ENCODE measurements around the gene TUT7.
"Not testable (repeated sequence)": the region's sequence is repeated elsewhere in the genome, so short reads cannot be mapped to it uniquely, and the experiment has no call there.

TUT7 gene

DNA sequence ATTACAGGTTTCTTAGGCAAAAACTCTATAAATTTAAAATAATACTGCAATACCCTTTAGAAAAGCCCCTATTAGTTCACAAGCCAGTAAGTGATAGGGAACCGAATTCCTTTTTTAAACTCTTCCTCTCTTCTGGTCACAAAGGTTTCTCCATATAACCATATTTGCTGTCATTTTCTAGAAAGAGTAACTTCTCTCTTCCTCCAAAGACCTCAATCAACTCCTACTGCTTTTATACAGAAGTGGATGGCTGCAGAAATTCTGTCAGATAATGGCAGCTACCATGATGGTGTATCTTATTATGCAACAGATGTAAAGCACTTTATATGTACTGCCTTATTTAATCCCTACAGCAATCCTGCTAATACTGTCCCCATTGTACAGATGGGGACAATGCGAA is 6.2 kb downstream of the TUT7 start:
- DNase-seq (ENCODE audit: low read depth) = no peak

- no peak for DNase-seq (ENCODE audit: low read depth)
These were observed 9.4 kb downstream of the TUT7 start for GRCh38 chr9:86344818-86345217.

GRCh38 chr9:86342269-86342668 is 11.9 kb downstream of the TUT7 start:
- DNase-seq (ENCODE audit: low read depth) = no peak

GRCh38 chr9:86341007-86341491 is 13.2 kb downstream of the TUT7 start:
- no peak for DNase-seq (ENCODE audit: low read depth)

DNA sequence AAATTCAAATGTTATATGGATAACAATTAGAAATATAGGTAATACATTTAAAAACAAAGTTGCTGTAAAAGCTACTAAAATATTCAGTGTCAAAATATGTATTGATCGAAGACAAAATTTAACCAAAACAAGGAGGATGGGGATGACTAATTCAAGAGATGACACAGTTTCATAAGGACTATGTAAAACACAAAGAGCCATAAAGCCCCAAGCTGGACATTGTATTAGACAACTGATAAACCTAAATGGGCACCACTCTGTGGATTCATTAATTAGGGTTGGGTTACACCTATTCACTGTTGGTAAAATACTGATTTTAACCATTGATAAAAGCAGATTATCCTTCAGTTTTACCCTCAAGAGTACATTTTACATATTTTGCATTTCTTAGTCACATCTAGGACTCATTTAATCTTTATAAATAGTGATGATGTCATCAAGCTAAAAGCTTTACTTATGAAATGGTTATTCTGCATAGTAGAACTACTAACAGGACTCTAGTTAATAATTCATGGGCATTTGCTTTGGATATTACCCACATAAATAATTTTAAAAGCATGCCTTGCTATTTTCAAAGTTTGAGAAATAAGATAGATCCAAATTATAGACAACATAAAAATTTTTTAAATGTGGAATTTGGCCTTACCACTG is 13.7 kb downstream of the TUT7 start:
- DNase-seq (ENCODE audit: low read depth) = no peak

DNA sequence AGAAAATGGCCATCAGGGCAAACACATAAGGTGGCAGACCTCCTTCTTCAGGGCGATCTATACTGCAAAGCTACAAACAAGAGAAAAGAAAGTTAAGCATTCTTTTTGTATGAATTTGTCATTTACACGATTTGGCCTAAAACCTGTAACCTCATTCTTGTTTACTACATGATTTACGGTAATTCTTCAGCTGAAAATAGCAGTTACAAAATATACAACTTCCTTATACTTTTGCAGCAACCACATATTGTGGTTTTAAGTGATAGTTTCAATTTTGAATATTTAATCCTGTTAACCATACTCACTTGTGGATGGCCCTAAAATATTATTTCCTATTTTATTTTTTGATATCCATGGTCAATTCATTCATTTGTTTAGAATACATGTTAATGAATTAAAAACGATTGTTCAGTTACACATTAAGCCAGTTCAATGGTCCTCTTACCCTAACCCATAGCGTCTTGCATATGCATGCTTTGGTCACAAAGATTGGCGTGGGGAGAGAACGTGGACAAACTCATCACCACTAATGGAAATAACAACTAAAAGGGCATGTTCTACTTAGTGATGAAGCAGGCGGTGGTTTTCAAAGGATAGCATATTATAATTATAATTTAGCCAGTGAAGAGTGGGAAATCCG is 16.6 kb downstream of the TUT7 start:
- no peak for DNase-seq (ENCODE audit: low read depth)

DNA sequence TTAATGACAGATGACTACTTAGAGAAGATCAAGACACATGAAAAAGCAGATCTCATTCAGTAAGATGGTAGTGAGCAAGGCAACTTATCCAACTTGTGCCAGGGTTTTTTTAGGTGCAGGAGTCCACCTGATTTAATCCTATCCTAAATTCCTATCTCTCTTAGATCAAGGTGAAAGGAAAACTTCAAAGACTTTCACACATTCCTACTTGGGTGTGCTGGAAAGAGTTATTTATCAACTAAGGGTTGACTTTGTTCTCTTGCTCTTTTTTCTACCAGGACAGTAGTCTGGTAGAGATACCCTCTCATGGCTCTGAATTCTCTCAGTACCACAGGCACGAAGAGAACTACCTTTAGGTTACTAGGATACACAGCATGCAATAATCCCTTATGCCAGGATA is 18.2 kb downstream of the TUT7 start:
- no peak for DNase-seq (ENCODE audit: low read depth)

DNA sequence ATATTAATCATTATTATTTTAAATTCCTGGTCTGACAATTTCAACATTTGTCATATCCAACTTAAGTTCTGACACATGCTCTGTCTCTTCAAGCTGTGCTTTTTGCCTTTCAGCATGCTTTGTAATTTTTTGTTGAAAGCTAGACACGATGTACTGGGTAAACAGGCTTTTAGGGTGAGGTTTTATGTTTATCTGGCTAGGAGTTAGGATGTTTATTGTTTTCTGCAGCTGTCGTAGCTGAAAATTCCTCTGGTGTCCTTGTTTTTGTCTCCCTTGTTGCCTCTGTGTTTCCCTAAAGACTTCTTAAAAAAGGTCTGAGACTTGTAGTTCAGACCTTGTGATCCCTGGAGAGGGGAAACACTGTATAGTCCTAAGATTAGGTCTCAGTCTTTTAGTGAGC is 20.6 kb downstream of the TUT7 start:
- no peak for DNase-seq (ENCODE audit: low read depth)

- DNase-seq (ENCODE audit: low read depth) = no peak
These were observed 24.0 kb downstream of the TUT7 start for GRCh38 chr9:86330186-86330585.

DNA sequence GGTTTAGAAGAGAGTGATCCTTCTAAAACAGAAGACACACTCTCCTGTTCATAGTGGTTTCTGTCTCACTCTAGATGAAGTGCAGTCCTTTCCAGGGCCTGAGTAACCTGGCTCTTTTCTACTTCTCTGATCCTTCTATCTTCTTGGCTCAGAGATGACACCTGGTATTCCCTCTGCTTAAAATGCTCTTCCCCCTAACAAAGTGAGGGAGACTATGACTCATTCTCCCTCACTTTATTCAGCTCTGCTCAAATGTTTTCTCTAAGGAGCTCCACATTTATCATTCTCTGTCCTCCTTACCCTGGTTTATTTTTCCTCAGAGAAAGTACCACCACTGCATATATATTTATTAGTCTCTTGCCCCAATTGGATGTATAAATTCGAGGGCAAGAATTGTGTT is 24.6 kb downstream of the TUT7 start:
- no peak for DNase-seq (ENCODE audit: low read depth)

GRCh38 chr9:86328156-86328555 is 26.1 kb downstream of the TUT7 start:
- DNase-seq (ENCODE audit: low read depth) = no peak

DNA sequence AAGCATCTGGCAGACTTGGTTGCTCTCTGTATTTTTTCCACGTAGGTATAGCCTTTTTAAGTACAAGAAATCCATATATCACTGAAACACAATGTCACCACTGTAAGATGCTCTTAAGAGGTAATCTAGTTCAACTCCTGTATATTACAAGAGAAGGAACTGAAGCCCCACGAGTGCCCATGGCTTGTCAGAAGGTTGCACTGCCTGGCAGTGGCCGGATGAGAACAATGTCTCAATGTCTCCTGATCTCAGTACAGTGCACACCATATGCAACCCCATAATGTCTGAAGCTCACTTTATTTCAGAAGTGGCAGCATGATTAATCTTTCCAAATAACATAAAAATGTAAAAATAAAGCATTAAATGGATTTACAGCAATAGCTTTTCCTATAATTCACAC is 27.7 kb downstream of the TUT7 start:
- DNase-seq (ENCODE audit: low read depth) = no peak

- no peak for DNase-seq (ENCODE audit: low read depth)
These were observed 29.3 kb downstream of the TUT7 start for GRCh38 chr9:86324901-86325300.

DNA sequence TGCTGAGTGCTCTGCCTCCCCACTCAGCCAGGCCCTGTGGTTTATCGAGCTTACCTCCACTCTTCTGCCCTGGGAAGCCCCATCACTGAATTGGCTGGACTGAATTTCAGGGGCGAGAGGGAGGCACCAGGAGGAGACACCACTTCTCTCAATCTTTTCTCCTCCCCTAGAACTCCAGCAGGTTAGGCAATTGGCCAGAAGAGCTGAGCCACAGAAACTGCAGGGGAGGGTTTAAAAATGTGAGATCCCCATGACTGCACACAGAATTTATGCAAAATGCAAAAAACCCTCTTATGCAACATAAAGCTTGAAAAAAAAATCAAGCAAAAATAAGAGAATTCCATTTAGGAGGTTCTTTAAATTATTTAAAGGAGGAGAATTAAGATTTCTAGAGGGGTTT is 29.9 kb downstream of the TUT7 start:
- DNase-seq (ENCODE audit: low read depth) = no peak

- DNase-seq (ENCODE audit: low read depth) = no peak
These were observed 31.1 kb downstream of the TUT7 start for GRCh38 chr9:86322973-86323644.

DNA sequence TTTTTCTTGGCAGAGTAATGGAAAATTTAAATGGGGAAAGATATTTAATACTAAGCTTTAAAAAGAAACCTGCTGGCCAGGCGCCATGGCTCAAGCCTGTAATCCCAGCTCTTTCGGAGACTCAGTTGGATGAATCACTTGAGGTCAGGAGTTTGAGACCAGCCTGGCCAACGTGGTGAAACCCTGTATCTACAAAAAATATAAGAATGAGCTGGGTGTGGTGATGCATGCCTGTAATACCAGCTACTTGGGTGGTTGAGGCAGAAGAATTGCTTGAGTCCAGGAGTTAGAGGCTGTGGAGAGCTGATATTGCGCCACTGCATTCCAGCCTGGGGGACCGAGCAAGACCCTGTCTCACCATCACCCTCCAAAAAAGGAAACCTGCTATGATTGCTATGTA is 32.8 kb downstream of the TUT7 start:
- no peak for DNase-seq (ENCODE audit: low read depth)

DNA sequence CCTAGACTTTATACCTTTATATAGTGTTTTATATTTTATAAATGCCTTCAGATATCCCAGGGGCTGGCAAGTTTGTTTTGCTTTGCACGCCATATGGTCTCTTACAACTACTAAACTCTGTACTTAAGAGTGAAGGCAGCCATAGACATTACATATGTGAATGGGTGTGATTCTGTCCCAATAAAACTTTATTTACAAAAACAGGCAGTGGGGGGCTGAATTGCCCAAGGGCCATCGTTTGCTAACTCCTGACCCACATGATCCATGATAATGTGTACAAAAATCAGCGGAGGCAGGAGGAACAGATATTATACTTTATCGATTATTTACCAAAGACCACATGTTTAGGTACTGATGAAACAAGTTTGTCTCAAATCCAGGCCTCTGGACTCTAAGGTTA is 36.0 kb downstream of the TUT7 start:
- no peak for DNase-seq (ENCODE audit: low read depth)

- DNase-seq (ENCODE audit: low read depth) = no peak
These were observed 39.1 kb downstream of the TUT7 start for GRCh38 chr9:86315078-86315477.

DNA sequence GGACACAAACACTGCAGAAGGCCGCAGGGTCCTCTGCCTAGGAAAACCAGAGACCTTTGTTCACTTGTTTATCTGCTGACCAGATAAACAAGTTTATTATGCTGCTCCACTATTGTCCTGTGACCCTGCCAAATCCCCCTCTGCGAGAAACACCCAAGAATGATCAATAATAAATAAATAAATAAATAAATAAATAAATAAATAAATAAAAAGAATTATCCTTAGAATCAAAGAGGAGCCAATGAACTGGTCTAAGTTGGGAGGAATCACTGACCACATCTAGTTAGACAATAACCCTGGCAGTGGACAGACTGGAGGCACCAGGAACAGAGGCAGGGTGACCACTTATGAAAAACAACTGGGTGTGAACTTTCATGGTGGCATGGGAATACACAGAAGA is 41.3 kb downstream of the TUT7 start:
- DNase-seq (ENCODE audit: low read depth) = not testable (repeated sequence)

DNA sequence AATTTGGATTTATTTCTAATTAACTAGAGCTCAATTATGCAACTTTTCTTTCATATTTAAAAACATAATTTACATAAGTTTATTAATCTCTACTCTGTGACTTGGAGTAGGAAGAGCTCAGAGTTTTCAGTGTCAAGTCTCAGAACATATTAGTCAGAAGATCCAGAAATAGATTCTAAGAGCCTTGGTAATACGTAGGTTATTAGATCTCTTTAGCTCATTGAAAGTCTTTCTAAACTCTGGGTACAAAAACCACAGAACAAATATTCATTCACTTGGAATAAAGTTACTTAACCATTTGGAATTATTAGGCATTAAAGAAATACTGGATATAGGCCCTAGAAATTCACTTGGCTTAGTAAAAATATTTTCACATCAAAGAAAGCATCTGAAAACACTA is 45.5 kb downstream of the TUT7 start:
- DNase-seq (ENCODE audit: low read depth) = no peak

DNA sequence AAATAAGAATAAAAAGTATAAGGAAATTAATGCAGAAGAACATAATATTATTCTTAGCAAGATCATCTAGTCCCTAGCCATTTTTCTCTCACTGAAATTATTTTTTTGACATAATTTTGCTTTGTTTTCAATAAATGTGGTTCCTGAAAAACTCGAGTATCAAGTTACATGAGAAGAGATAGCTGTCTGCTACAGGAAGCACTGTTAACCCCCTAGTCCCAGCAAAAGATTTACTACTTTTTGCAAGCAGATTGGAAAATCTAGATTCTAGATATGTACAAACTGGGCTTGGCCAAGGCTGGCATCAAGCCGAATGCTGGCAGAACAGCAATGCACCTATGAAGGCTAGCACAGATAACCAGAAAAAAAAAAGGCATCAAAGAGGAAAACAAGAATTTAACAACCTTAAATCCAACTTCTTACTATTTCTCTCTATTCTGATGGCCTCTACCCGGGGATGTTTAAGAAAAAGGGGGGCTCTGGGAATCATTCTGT is 49.9 kb downstream of the TUT7 start:
- DNase-seq (ENCODE audit: low read depth) = no peak

- DNase-seq (ENCODE audit: low read depth) = no peak
These were observed 50.8 kb downstream of the TUT7 start for GRCh38 chr9:86303316-86303975.

- no peak for DNase-seq (ENCODE audit: low read depth)
These were observed 52.5 kb downstream of the TUT7 start for GRCh38 chr9:86301686-86302085.
